ENCODE data around the gene MAG. TPM values are rescaled to one million over a fixed set of nuclear protein-coding genes. Genes with fewer than 3 reads are reported as not detected.

The MAG gene
- total and polyA plus RNA-seq, 10 of the 15 experiments (the other 5 are each of a cell fraction or from before 2014, with no cell fraction given), result 0.03 to 0.82 (median 0.17) TPM; not detected in 2

- WGBS (ENCODE audit: insufficient coverage, insufficient replicate concordance, low lambda C conversion rate, missing lambda C conversion rate), result 4% methylated on average over 2 of the region's 2 CpGs
- DNase-seq (ENCODE audit: low read depth, low spot score), result no peak
- Histone ChIP-seq H2AFZ (ENCODE audit: control insufficient read depth, low read depth, low read length) (no peak overlapping the region), H3K4me1 (ENCODE audit: control insufficient read depth, insufficient read depth, low read length) (no peaks in the 10 kb centered on the region), H3K9me3 (replicated peaks; ENCODE audit: control insufficient read depth, insufficient read depth, low read length) (no peaks in the 10 kb centered on the region), H3K79me2 (ENCODE audit: control insufficient read depth, insufficient read depth, low read length) (no peaks in the 10 kb centered on the region; the same call in none of the 2 replicates), H3K9ac (ENCODE audit: control insufficient read depth, insufficient read depth, low read length) (no peak overlapping the region), H3K27ac (ENCODE audit: control insufficient read depth, insufficient read depth) (no peak overlapping the region), H3K27me3 (replicated peaks in 1 of 2; ENCODE audit: control insufficient read depth in 2 of 2, insufficient read depth in 2 of 2, low read length in 1 of 2) (no peaks in the 10 kb centered on the region), H3K4me2 (ENCODE audit: control insufficient read depth, insufficient read depth) (no peak overlapping the region), H3K4me3 (no peak overlapping the region), H3K36me3 (ENCODE audit: control insufficient read depth in 2 of 2, insufficient read depth in 2 of 2, low read length in 1 of 2) (peaks cover 4% of the 10 kb centered on the region in 2 experiments; a peak in 3 of 4 replicates), H4K20me1 (ENCODE audit: control insufficient read depth, insufficient read depth) (no peaks in the 10 kb centered on the region)
- ATAC-seq, result no peak
- in situ Hi-C loops (cut with MboI), result no loop called here
- SMC1A ChIA-PET (ENCODE audit: uncharacterized antibody, unreplicated experiment), result interaction anchor here (0.9 to 1.1 kb wide), 3 partner anchors 16 to 119 kb away, joined by 3 to 6 read pairs (median 3); no protein-coding TSS in a partner anchor
- intact Hi-C loops (cut with micrococcal nuclease; ENCODE audit: unreplicated experiment), result no loop called here
- POLR2A ChIA-PET, result no interaction called here
- FAIRE-seq, result no peak
- CTCF ChIA-PET, result interaction anchor here (0.7 kb wide), 1 partner anchor 212 kb away, joined by 3 read pairs; no protein-coding TSS in a partner anchor
- TF ChIP-seq ZBTB11 (CRISPR knock-in tag; IDR thresholded peaks at IDR 0.05) (no peak), ZNF24 (IDR thresholded peaks at IDR 0.05) (peak; percentile 90), TBL1XR1 (IDR thresholded peaks at IDR 0.05; ENCODE audit: low read depth, low read length) (no peak)
- RAD21 ChIA-PET (ENCODE audit: unreplicated experiment), result interaction anchor here (1.2 kb wide), 1 partner anchor 8 kb away, joined by 3 read pairs; no protein-coding TSS in a partner anchor
- BruUV-seq (replicated peaks), result no TSS peak
Observed at GRCh38 chr19:35256566-35256965, 35.4 kb upstream of the MAG start.

GRCh38 chr19:35257113-35257461, 34.9 kb upstream of the MAG start:
- Histone ChIP-seq H2AFZ (ENCODE audit: control insufficient read depth, low read depth, low read length) (no peak overlapping the region), H3K79me2 (ENCODE audit: control insufficient read depth, insufficient read depth, low read length) (no peaks in the 10 kb centered on the region; the same call in none of the 2 replicates), H3K4me1 (ENCODE audit: control insufficient read depth, insufficient read depth, low read length) (no peaks in the 10 kb centered on the region), H3K27ac (ENCODE audit: control insufficient read depth, insufficient read depth) (no peak overlapping the region), H3K9ac (ENCODE audit: control insufficient read depth, insufficient read depth, low read length) (no peak overlapping the region), H3K4me3 (no peak overlapping the region), H3K4me2 (ENCODE audit: control insufficient read depth, insufficient read depth) (no peak overlapping the region), H3K27me3 (replicated peaks in 1 of 2; ENCODE audit: control insufficient read depth in 2 of 2, insufficient read depth in 2 of 2, low read length in 1 of 2) (no peaks in the 10 kb centered on the region), H3K9me3 (replicated peaks; ENCODE audit: control insufficient read depth, insufficient read depth, low read length) (no peaks in the 10 kb centered on the region), H4K20me1 (ENCODE audit: control insufficient read depth, insufficient read depth) (no peaks in the 10 kb centered on the region), H3K36me3 (ENCODE audit: control insufficient read depth in 2 of 2, insufficient read depth in 2 of 2, low read length in 1 of 2) (peaks cover 4% of the 10 kb centered on the region in 2 experiments; a peak in 3 of 4 replicates)
- intact Hi-C loops (cut with micrococcal nuclease; ENCODE audit: unreplicated experiment), result no loop called here
- WGBS (ENCODE audit: insufficient coverage, insufficient replicate concordance, low lambda C conversion rate, missing lambda C conversion rate), result 75% methylated on average over 9 of the region's 9 CpGs
- DNase-seq (ENCODE audit: low read depth, low spot score) (no peak), ATAC-seq (no peak), FAIRE-seq (no peak)
- CTCF ChIA-PET, result no interaction called here
- in situ Hi-C loops (cut with MboI), result no loop called here
- POLR2A ChIA-PET, result no interaction called here
- BruUV-seq (replicated peaks), result no TSS peak
- RAD21 ChIA-PET (ENCODE audit: unreplicated experiment), result no interaction called here
- SMC1A ChIA-PET (ENCODE audit: uncharacterized antibody, unreplicated experiment), result interaction anchor here (1.0 kb wide), 1 partner anchor 16 kb away, joined by 3 read pairs; no protein-coding TSS in a partner anchor
- no peak for TF ChIP-seq SREBF2 (IDR thresholded peaks at IDR 0.05; ENCODE audit: low read length)
- TF ChIP-seq FOXK2 (IDR thresholded peaks at IDR 0.05), result no peak
- no peak for TF ChIP-seq LARP7 (IDR thresholded peaks at IDR 0.05)
- TF ChIP-seq ZNF274 (IDR thresholded peaks at IDR 0.05; ENCODE audit: insufficient read depth, insufficient read length), result no peak
- no peak for TF ChIP-seq SKIL (IDR thresholded peaks at IDR 0.05; ENCODE audit: low read depth, poor library complexity, severe bottlenecking)
- no peak for TF ChIP-seq RAD51 (IDR thresholded peaks at IDR 0.05)
- no peak for TF ChIP-seq CHD2 (IDR thresholded peaks at IDR 0.05; ENCODE audit: borderline replicate concordance, low read depth, low read length)

Measured in GM12878 (cell line).